ENCODE results near the gene IMPDH1. TPM values are rescaled to one million over a fixed set of nuclear protein-coding genes. Genes with fewer than 3 reads are reported as not detected.
"Not testable (repeated sequence)": the region's sequence is repeated elsewhere in the genome, so short reads cannot be mapped to it uniquely, and the experiment has no call there.

IMPDH1 gene
- total RNA-seq: 17.1 TPM

DNA sequence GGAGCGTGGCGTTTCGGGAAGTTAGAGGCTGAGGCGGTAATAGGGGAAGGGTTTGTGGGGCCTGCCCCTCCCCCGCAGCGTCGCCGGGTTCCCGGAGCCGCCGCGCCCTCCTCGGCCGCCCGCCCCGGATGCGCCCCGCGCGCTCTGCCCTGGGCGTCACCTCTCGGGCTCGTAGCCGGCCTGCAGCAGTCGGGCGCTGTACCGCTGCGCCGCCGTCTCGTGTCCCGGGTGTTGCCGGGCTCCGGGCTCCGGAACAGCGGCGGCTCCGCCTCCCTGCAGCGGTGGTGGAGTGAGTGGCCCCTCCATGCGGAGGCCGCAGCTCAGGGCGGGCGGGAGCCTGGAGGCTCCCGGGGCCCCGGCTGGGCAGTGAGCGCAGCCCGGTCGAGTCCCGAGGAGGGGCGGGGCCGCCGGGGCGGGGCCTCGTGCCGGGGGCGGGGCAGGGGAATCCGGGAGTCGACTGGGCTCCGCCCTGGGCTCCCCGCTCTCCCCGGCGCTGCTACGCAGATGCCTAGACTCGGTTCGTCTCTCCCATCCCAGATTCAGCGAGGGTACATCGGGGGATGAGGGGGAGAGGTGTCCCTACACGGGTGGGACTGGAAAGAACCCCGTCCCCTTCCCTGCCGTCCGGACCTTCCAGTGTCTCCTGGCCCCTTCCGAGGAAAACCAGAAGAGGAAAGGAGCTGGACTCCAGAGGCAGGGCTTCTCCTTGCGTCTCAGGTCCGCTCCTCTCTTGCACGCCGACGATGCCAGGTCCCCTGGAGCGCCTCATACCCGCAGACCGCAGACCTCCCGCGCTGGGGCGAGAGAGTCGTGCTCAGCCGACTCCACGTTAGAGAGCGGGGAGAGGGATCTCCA lies at the start of gene IMPDH1:
IMPDH1 (minus strand) TSS at position 387 of the 855 bp plus-strand sequence; CDS start at position 306, 81 bp downstream.
- DNase-seq: peak; percentile 45

DNA sequence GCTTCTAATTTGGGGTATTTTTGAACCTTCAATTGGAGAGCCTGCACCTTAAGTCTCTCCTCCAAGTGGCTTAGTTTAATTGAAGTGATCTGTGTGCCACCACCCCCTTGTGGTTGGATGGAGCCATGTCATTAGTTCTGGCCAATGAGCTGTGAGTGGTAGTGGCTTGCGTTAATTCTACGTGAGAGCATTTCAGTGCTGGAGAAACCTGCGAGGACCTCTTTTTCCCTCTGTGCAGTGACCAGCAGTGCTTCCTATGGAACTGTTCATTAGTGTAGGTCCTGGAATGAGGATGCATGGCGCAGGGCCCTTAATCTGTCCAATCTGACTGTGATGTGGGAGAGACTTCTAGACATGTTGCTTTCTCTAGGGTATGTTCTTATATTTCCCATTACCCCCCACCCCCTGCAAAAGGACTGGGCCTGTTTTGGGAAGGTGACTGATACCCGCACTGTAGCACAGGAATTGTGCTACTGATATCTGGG lies 49.7 kb upstream of the IMPDH1 start:
- DNase-seq: peak; percentile 46

DNA sequence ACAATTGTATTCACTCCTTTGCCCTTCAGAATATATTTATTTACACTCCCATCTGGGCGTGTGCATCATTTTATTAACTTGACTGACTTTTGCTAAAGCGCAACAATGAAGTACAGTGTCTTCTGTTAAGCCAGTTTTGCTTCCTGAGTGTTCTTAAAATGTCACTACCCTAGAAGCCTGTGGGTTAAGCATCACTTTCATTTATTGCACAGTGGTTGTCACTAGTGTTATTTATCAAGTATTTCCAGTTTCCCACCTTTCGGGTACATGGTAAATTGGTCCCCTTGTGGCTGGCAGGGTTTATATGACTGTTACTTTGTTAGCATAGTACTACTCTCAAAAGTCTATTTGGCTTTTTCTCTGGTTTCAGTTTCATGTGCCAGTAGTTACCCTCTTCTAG lies 49.2 kb upstream of the IMPDH1 start:
- DNase-seq: no peak

DNA sequence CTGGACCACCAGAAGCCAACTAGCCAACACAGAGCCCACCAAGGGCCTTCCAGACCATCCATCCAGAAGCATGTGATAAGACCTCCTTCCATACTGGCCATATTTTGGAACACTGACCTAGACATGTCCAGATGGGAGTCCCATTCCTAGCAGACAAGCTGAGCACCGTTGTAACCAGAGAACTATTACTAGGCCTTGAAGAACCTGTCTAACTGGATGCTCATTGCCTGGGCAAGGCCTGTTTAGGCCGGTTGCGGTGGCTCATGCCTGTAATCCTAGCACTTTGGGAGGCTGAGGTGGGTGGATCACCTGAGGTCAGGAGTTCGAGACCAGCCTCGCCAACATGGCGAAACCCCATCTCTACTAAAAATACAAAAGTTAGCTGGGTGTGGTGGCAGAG lies 47.6 kb upstream of the IMPDH1 start:
- not testable (repeated sequence) for DNase-seq

DNA sequence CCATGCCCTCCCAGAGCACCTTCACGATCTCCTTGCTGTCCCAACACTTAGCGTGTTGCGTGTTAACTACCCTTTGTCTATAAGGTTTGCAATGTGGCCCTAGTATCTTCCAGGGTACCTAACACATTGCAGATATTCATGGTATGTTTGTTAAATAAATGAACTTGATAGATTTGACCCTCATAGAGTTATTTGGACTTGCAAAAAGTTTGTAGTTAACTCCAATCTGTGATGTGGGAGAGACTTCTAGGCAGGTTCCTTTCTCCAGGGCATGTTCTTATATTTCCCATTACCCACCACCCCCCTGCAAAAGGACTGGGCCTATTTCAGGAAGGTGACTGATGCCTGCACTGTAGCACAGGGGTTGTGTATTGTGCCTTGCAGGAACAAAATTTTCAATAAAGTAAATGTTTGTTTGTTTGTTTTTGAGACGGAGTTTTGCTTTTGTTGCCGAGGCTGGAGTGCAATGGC lies 46.5 kb upstream of the IMPDH1 start:
- DNase-seq: no peak

DNA sequence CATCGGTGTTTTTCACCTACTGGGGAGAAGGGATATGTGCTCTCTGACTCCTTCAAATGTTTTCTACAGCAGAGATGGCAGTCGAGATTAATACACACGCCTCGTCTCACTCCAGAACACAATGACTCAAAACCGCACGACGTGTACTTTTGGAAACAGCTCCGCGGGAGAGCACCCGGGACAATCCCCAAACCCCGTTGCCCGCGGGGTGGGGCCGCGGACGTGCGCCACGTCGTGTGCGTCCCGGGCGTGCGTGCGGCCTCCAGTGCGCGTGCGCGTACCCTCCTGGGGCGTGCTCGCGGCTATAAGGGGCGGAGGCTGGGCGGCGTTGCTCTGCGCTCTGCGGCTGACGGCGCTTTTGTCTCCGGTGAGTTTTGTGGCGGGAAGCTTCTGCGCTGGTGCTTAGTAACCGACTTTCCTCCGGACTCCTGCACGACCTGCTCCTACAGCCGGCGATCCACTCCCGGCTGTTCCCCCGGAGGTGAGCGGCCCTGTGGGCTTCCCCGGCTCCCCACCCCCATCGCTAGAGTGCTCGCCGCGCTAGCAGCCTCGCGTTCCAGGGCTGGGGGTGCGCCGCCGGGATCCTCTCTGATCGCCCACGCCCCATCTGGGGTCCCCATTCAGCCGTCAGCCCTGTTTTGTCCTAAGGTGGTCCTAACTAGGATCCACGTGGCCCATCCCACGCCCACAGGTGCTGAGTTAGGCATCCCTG lies 45.9 kb upstream of the IMPDH1 start, which contains the start of gene HILPDA:
HILPDA (plus strand) TSS at position 336 of the 712 bp plus-strand sequence. CDS start 1,391 bp downstream, outside the sequence.
- peak; percentile 92 for DNase-seq

DNA sequence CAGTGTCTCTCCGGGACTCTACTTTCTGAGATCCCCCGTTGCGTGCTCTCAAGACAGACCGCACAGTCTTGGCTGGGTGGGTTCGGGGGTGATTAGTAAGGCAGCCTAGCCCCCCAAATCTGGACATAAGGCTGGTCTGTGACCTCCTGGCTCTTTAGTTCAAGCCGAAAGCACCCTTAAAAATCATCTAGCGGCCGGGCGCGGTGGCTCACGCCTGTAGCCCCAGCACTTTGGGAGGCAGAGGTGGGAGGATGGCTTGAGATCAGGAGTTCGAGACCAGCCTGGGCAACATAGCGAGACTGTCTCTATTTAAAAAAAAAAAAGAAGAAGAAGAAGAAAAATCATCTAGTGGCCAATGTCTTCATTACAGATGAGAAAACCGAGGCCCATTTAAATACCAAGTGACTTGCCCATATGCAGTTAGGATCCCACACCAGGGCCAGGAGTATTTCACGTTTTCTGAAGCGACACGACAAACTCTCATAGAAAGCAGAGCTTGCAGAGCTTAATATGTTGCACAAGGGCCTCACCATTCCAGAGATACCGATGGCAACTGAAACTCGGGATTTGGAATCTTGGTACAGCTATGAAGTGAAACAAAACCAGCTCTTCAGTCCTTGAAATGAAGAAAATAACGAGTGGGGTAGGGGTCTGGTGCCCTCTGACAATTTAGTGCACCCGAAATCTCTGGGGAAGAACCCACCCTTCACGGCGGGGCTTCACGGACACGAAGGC lies 45.2 kb upstream of the IMPDH1 start:
- DNase-seq: peak; percentile 28

DNA sequence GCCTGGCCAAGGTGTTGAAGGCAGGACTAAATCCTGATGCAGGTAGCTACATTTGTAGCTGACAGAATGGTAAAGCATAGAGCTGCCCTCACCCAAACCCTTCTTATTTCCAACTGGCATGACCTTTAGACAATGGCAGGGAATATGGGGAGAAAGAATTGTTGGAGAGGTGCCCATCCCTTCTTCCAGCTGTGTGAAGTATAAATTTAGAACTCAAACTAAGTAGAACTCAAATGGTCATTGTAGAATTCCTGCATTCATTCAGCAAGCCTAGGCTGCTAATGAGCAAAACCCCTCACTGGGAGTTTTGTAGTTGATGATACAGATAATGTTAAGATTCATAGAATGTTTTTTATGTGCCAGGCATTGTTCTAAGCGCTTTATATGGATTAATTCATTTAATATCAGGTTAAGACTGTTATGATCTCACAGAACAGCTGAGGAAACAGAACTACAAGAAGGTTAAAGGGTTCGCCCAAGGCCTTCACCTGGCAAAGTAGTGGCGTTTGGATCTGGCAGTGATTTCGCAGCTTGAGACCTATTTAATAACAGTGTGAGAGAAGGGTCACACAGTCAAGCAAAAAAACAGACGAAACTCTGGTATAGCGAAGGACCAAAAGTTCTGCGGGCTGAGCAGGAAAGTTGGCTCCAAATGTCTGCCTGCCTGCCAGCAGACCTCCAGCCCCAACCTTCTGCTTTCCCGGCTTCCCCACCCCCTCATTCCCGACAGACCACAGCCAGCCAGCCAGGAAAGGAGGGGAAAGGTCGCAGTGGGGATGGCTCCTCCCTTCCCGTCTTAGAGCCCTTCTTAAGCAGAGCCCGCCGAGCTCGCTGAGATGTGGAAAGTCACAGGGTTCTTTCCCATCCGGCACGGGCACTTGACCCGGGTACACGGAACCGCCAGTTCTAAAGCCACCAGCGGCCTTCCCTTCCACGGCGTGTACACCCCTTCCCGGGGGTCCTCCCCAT lies 44.3 kb upstream of the IMPDH1 start:
- peak; percentile 93 for DNase-seq

DNA sequence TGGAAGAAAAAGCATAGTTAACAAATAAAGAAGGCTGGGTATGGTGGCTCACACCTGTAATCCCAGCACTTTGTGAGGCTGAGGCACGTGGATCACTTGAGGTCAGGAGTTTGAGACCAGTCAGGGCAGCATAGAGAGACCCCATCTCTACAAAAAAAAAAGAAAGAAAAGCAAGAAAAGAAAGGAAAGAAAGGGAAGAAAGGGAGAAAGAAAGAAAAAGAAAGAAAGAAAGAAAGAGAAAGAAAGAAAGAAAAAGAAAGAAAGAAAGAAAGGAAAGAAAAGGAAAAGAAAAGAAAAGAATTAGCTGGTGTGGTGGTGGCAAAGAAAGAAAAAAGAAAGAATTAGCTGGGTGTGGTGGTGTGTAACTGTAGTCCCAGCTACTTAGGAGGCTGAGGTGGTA lies 42.8 kb upstream of the IMPDH1 start:
- DNase-seq: no peak

DNA sequence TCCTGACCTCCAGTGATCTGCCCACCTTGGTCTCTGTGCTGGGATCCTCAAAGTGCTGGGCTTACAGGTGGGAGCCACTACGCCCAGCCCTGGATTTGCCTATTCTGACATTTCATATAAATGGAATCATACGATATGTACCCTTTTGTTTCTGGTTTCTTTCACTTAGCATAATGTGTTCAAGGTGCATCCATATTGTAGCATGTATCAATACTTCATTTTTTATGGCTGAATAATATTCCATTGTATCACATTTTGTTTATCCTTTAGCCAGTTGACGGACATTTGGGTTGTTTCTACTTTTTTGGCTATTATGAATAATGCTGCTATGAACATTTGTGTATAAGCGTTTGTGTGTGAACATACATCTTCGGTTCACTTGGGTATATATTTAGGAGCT lies 41.1 kb upstream of the IMPDH1 start:
- no peak for DNase-seq

DNA sequence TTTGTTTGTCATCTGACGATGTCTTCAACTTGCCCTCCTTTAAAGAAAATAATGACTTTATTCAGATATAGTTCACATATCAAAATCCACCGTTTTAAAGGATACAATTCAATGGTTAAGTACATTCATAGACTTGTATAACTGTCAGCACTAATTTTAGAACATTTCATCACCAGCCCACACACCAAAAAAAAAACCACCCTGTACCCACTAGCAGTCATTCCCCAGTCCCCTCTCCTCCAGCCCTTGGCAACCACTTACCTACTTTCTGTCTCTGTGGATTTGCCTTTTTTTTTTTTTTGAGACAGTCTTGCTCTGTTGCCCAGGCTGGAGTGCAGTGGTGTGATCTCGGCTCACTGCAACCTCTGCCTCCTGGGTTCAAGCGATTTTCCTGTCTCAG lies 40.6 kb upstream of the IMPDH1 start:
- DNase-seq: no peak

DNA sequence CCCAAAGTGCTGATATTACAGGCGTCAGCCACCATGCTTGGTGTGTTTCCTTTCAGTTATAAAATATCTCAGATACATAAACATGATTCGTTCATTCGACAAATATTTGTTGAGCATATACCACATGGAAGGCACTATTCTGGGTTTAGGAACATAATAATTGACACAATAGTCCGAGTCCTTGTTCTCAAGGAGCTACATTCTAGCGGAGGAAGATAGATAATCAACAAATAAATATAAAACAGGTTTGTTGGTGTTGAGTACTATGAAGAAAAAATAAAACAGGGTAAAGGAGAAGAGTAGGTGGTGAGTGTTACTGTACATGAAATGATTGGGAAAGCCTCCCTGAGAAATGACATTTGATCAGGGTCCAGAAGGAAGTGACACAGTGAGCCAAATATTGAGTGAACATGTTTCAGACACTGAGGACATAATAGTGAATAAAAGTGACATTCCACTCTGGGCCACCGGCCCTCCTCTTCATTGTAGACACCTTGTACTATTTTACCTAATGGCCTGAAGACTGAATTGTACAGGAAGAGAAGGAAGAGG lies 39.0 kb upstream of the IMPDH1 start:
- DNase-seq: no peak

DNA sequence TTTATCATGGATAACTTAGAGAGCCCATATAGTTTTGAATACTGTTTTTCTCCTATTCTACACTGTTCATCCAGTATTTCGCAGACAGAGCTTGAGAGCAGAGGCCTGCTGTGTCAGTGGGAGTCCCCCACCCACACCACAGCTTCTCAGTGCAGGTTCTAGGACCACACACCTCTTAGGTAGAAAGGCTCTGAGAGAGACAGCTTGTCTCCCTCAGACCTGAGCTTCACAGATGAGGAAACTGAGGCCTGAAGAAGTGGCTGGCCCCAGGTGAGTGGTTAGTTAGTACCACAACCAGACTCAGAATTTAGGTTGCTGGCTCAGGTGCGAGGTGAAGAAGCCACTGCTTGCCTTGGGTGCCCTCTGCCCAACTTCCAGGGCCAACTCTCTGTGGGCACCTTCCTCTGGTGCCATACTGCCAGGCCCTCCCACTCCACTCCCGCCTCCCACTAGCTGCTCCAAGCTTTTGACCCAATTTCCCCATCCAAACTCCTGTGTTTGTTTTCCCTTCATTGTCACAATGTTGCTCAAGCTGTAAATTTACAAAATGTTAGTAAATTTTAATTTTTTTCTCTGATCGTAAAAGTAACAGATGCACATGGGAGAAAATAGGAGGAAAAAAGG lies 38.3 kb upstream of the IMPDH1 start:
- DNase-seq: no peak

DNA sequence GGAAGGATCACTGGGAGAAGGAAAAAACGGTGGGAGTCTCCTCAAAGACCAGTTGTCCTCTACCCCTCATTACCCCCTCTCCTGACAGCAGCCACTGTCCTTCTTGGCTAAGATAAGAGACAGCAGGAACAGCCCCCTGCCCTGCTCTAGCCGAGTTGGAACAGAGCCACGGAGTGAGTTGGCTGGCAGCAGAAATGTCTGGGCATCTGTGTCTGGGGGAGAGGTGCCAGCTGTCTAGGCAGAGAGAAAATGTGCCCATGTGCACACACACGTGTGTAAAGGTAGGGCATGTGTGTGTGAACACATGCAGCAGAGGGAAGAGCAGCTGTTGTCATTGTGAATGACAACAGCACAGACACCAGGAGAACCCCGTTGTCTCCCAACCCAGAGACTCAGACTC lies 36.5 kb upstream of the IMPDH1 start:
- no peak for DNase-seq

DNA sequence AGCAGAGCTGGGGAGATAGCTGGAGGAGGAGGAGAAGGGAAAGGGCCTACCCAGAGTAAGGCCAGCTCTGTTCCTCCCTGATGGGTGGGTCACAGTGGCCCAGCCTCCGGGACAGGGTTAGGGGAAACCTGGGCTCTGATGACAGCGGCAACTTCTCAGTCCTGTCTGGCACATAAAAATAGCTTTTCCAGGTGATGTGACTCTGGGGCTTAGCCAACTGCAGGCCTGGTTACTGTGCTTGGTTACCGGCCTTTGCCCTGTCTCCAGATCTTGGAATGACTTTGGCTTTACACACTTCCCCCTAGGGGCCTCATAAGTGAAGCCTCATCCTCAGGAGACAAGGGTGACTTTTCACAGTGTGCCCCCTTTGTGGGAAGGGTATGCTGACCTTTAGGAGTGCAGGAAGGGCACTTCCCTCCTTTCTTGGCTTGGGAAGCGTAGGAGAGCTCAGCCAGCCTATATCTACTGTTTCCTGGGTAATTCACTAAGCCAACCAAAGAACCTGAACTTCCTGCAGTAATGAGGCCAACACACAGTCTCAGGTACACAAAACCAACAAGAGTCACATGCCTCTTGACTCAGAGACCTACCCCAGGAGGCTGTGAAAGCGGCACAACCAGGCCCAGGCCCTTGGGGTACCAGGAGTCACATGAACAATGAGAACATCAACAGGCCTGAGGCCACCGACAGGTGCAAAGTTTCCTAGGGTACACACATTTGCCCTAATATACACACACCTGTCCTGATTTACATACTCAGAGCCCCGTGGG lies 34.2 kb upstream of the IMPDH1 start:
- DNase-seq: no peak

DNA sequence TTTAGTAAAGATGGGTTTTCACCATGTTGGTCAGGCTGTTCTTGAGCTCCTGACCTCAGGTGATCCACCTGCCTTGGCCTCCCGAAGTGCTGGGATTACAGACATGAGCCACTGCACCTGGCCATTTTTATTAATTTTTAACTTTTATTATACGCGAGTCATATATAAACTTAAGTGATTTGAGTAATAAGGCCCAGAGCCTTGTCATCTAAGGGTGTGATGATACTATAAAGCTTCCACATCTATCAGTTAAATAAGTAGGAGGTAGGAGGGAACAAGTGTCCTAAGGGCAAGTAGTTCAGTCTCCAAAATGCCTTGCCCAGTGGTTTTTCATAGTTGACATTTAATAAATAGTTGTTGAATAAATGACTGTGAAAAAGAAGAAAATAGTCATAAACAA lies 32.6 kb upstream of the IMPDH1 start:
- no peak for DNase-seq

DNA sequence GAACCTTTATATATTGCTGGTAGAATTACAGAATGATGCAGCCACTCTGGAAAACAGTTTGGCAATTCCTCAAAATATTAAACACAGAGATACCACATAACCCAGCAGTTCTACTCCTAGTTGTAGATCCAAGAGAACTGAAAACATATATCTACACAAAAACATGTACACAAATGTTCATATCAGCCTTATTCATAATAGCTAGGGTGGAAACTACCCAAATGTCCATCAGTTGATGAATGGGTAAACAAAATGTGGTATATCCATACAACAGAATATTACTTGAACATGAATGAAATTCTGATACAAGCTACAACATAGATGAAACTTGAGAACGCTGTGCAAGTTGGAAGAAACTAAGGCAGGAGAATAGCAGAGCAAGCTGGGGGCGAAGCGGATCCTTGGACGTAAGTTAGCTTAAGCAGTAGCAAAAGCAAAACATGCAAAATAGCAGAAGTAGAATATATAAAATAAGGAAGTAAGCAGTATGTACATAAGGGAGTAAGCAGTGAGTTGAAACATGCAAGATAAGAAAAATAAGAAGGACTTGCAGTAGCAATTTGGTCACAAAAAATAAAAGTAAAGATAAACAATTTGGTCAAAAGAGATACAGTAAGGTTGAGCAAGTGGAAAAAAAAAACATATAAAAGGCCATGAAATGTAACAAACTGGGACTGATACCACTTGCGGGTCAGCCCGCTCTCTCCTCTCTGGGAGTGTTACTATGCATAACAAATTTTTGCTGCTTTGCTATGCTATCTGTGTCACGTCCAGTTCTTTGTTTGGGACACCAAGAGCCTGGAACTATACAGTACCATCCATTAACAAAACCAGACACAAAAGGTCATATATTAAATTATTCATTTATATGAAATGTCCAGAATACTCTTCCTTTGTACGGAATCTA lies 27.9 kb upstream of the IMPDH1 start:
- DNase-seq: no peak

DNA sequence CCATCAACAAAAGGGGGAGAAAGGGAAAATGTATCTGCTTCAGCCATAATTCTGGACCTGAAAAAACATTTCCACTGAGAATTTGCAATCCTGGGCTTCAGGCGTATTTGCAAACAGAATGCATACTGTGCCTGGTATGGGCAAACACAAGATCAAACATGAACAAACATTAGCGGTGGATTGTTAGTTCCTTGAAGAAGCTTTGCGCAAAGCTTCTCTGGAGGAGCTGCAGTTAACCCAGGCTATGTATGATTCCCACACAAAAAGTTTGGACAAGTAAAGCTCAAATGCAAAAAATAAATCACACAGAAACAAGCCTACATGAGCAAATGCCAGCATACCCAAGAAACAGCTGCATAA lies 25.5 kb upstream of the IMPDH1 start:
- no peak for DNase-seq

Measured in skin of body (tissue), 2 donors.